Aorta (tissue), 5 donors: ENCODE measurements around the gene SUSD1. TPM values are rescaled to one million over a fixed set of nuclear protein-coding genes. Genes with fewer than 3 reads are reported as not detected.

ENCODE experiments used
- ATAC-seq: fragments of 200-7000 bp; cut with Tn5 transposase; one replicate; pipeline ENCODE4 v1.9.1; 2022; ENCODE audit warnings: moderate library complexity; ENCODE audit not compliant: low FRiP score
- DNase-seq, 2 donors: peaks; one replicate each; pipeline ENCODE4 v3.0.0-alpha.2; 2020
- H3K27ac ChIP-seq, 2 donors: one replicate each; pipeline ENCODE4 v1.5.1; 2013; ENCODE audit warnings: low read length in 2 of 2, mild to moderate bottlenecking in 2 of 2, moderate library complexity in 2 of 2, control low read depth in 1 of 2, inconsistent platforms in 1 of 2, low read depth in 1 of 2
- H3K27me3 ChIP-seq, 2 donors: one replicate each; pipeline ENCODE4 v1.6.1; 2013; ENCODE audit warnings: control low read depth in 1 of 2, low read length in 1 of 2, mild to moderate bottlenecking in 1 of 2, moderate library complexity in 1 of 2; ENCODE audit not compliant: insufficient read depth in 2 of 2, control insufficient read depth in 1 of 2
- H3K36me3 ChIP-seq, 2 donors: one replicate each; pipeline ENCODE4 v1.6.1; 2013; ENCODE audit warnings: control low read depth in 1 of 2, low read length in 1 of 2, mild to moderate bottlenecking in 1 of 2; ENCODE audit not compliant: insufficient read depth in 2 of 2, control insufficient read depth in 1 of 2
- H3K4me1 ChIP-seq, 2 donors: one replicate each; pipeline ENCODE4 v1.6.1; 2013; ENCODE audit warnings: low read length in 2 of 2, control low read depth in 1 of 2, mild to moderate bottlenecking in 1 of 2, moderate library complexity in 1 of 2; ENCODE audit not compliant: insufficient read depth in 2 of 2, control insufficient read depth in 1 of 2
- H3K4me3 ChIP-seq, 2 donors: one replicate each; pipeline ENCODE4 v1.5.1; 2013; ENCODE audit warnings: low read length in 2 of 2, control low read depth in 1 of 2, mild to moderate bottlenecking in 1 of 2
- H3K9me3 ChIP-seq: one replicate; pipeline ENCODE4 v1.6.1; 2013; ENCODE audit warnings: mild to moderate bottlenecking, low read length; ENCODE audit not compliant: control insufficient read depth
- WGBS, 2 donors: extraction: QIAGEN DNeasy Blood & Tissue Kit; methylation state at CpG; one replicate each; pipeline ENCODE4 v1.1.7; 2013; 5-methylcytosine and 5-hydroxymethylcytosine counted together
- intact Hi-C, 2 donors: fragments of 100-400 bp; cut with DNase I; formaldehyde crosslinking; loops; one replicate each; pipeline versions ENCODE4 v1.14.2 to v1.15.0; 2022
- polyA plus RNA-seq, 2 donors: library from polyadenylated mRNA; stranded (reverse); fragments of 200-250 nt; gene quantifications; one replicate each; pipeline ENCODE4 v1.2.3, GENCODE V29; 2013
- total RNA-seq, 2 donors: library from RNA; stranded (reverse); fragmentation: NEBNext Ultra II Directional; extraction: Animal tissue kit (Norgen Biotek cat#: 25700); gene quantifications; one replicate each; pipeline ENCODE4 v1.2.1, GENCODE V29; 2021
- donor health status: healthy with polysubstance abuse.
- donor health status: Bipolar disorder and iron deficiency.
- donor health status: DM: no; HTN: no; CAD: no.
- donor health status: DM: no; HTN: no; CAD: no.
- donor health status: DM: yes; HTN: yes; CAD: no.

Gene SUSD1
- total and polyA plus RNA-seq, 4 donors, result 3.4 to 14.3 (median 9.0) TPM

- ATAC-seq (no peak), DNase-seq (no peak)
- H3K9me3 ChIP-seq, result no peaks in the 10 kb centered on the region
- intact Hi-C loops, result no loop called here
- no peaks in the 10 kb centered on the region for H3K27me3 ChIP-seq
- H3K27ac ChIP-seq, result no peak overlapping the region
- 86 to 94% methylated on average over 10 of the region's 10 CpGs for WGBS, 2 donors
- H3K4me3 ChIP-seq, result no peak overlapping the region
- H3K36me3 ChIP-seq, result peaks cover 0 to 5% of the 10 kb centered on the region in 2 donors
- no peaks in the 10 kb centered on the region for H3K4me1 ChIP-seq
These were observed 55.7 kb downstream of the SUSD1 start for GRCh38 chr9:112119225-112120029.

GRCh38 chr9:112118009-112118408 is 57.1 kb downstream of the SUSD1 start:
- H3K36me3 ChIP-seq, result peaks cover 0 to 2% of the 10 kb centered on the region in 2 donors
- H3K27me3 ChIP-seq, result no peaks in the 10 kb centered on the region
- H3K4me1 ChIP-seq, result no peaks in the 10 kb centered on the region
- H3K4me3 ChIP-seq, result no peak overlapping the region
- 88 to 94% methylated on average over 1 of the region's 1 CpG for WGBS, 2 donors
- no peak overlapping the region for H3K27ac ChIP-seq
- DNase-seq, result no peak
- no peak for ATAC-seq
- intact Hi-C loops, result no loop called here
- H3K9me3 ChIP-seq, result no peaks in the 10 kb centered on the region

GRCh38 chr9:112115970-112116753 is 58.9 kb downstream of the SUSD1 start:
- 86 to 94% methylated on average over 3 of the region's 3 CpGs for WGBS, 2 donors
- Histone ChIP-seq H3K9me3 (no peaks in the 10 kb centered on the region), H3K27ac (no peak overlapping the region), H3K4me3 (no peak overlapping the region), H3K36me3 (no peaks in the 10 kb centered on the region), H3K27me3 (no peaks in the 10 kb centered on the region), H3K4me1 (no peaks in the 10 kb centered on the region)
- intact Hi-C loops, result no loop called here
- ATAC-seq (no peak), DNase-seq (no peak)

GRCh38 chr9:112115109-112115508 is 60.0 kb downstream of the SUSD1 start:
- H3K27ac ChIP-seq, result no peak overlapping the region
- H3K4me1 ChIP-seq, result no peaks in the 10 kb centered on the region
- intact Hi-C loops, result no loop called here
- 64 to 82% methylated on average over 3 of the region's 3 CpGs for WGBS, 2 donors
- ATAC-seq (no peak), DNase-seq (no peak)
- H3K9me3 ChIP-seq, result no peaks in the 10 kb centered on the region
- H3K4me3 ChIP-seq, result no peak overlapping the region
- no peaks in the 10 kb centered on the region for H3K36me3 ChIP-seq
- no peaks in the 10 kb centered on the region for H3K27me3 ChIP-seq

- no peaks in the 10 kb centered on the region for H3K9me3 ChIP-seq
- DNase-seq, result no peak
- H3K4me3 ChIP-seq, result no peak overlapping the region
- no peak overlapping the region for H3K27ac ChIP-seq
- H3K4me1 ChIP-seq, result no peaks in the 10 kb centered on the region
- intact Hi-C loops, result no loop called here
- ATAC-seq, result no peak
- H3K36me3 ChIP-seq, result no peaks in the 10 kb centered on the region
- no peaks in the 10 kb centered on the region for H3K27me3 ChIP-seq
- 90 to 91% methylated on average over 4 of the region's 4 CpGs for WGBS, 2 donors
These were observed 62.0 kb downstream of the SUSD1 start for GRCh38 chr9:112112941-112113681.

- Histone ChIP-seq H3K9me3 (no peaks in the 10 kb centered on the region), H3K27me3 (no peaks in the 10 kb centered on the region), H3K27ac (no peak overlapping the region), H3K4me1 (no peaks in the 10 kb centered on the region), H3K4me3 (no peak overlapping the region), H3K36me3 (no peaks in the 10 kb centered on the region)
- 65% methylated on average over 4 of the region's 4 CpGs for WGBS, 2 donors
- intact Hi-C loops, result no loop called here
- ATAC-seq (no peak), DNase-seq (no peak)
These were observed 62.6 kb downstream of the SUSD1 start for GRCh38 chr9:112112519-112112918.

GRCh38 chr9:112111461-112111860 is 63.6 kb downstream of the SUSD1 start:
- Histone ChIP-seq H3K9me3 (no peaks in the 10 kb centered on the region), H3K27me3 (no peaks in the 10 kb centered on the region), H3K4me3 (no peak overlapping the region), H3K36me3 (no peaks in the 10 kb centered on the region), H3K4me1 (no peaks in the 10 kb centered on the region), H3K27ac (no peak overlapping the region)
- intact Hi-C loops, result no loop called here
- ATAC-seq (no peak), DNase-seq (no peak)
- 91% methylated on average over 8 of the region's 8 CpGs for WGBS, 2 donors

GRCh38 chr9:112110777-112111113 is 64.4 kb downstream of the SUSD1 start:
- DNase-seq, result no peak
- Histone ChIP-seq H3K9me3 (no peaks in the 10 kb centered on the region), H3K27ac (no peak overlapping the region), H3K4me3 (no peak overlapping the region), H3K4me1 (no peaks in the 10 kb centered on the region), H3K36me3 (no peaks in the 10 kb centered on the region), H3K27me3 (no peaks in the 10 kb centered on the region)
- WGBS, 2 donors, result 81 to 96% methylated on average over 2 of the region's 2 CpGs
- intact Hi-C loops, result no loop called here
- no peak for ATAC-seq
